Inferior parietal cortex (tissue), 1 donor: Measurements from ENCODE around the gene DEAF1.

Experiments used
- DNase-seq: peaks from one replicate; pipeline ENCODE4 v3.0.0-alpha.2; 2016; ENCODE audit errors: extremely low spot score

DEAF1 gene

GRCh38 chr11:612201-612960 lies 82.6 kb downstream of the DEAF1 start:
- no peak for DNase-seq

- DNase-seq = no peak
Observed at GRCh38 chr11:611001-611996, 83.7 kb downstream of the DEAF1 start.

GRCh38 chr11:610146-610801 lies 84.7 kb downstream of the DEAF1 start:
- DNase-seq = no peak

GRCh38 chr11:609341-609811 lies 85.6 kb downstream of the DEAF1 start:
- no peak for DNase-seq

GRCh38 chr11:608791-609251 lies 86.2 kb downstream of the DEAF1 start:
- no peak for DNase-seq

GRCh38 chr11:607971-608659 lies 86.9 kb downstream of the DEAF1 start:
- DNase-seq = no peak

GRCh38 chr11:607020-607780 lies 87.8 kb downstream of the DEAF1 start:
- no peak for DNase-seq

GRCh38 chr11:606245-606644 lies 88.8 kb downstream of the DEAF1 start:
- no peak for DNase-seq

GRCh38 chr11:605286-606129 lies 89.5 kb downstream of the DEAF1 start:
- DNase-seq = no peak

GRCh38 chr11:603154-603553 lies 91.9 kb downstream of the DEAF1 start:
- DNase-seq = no peak

- DNase-seq = no peak
Observed at GRCh38 chr11:601573-602245, 93.3 kb downstream of the DEAF1 start.

GRCh38 chr11:598005-598680 lies 96.9 kb downstream of the DEAF1 start:
- DNase-seq = no peak

GRCh38 chr11:597166-597725 lies 97.8 kb downstream of the DEAF1 start:
- no peak for DNase-seq

- DNase-seq = no peak
Observed at GRCh38 chr11:596374-596773, 98.6 kb downstream of the DEAF1 start.

GRCh38 chr11:595400-595799 lies 99.6 kb downstream of the DEAF1 start:
- no peak for DNase-seq
